Adrenal gland (tissue), 12 donors: ENCODE data around the gene SLC30A4. TPM values are rescaled to one million over a fixed set of nuclear protein-coding genes. Genes with fewer than 3 reads are reported as not detected.
"Not testable (repeated sequence)": the region's sequence is repeated elsewhere in the genome, so short reads cannot be mapped to it uniquely, and the experiment has no call there.

Experiments used
- DNase-seq, 7 donors: peaks; one replicate each; pipeline ENCODE4 v3.0.0-alpha.2; 2019 to 2020
- H3K27ac ChIP-seq, 5 donors: fragments of 200-600 bp; sonication (generic) in 4 of 5; 1 replicate in 3 of 5; 2 replicates in 2 of 5; pipeline versions ENCODE4 v1.5.1 to v1.8.0; 2016 to 2020; ENCODE audit warnings: mild to moderate bottlenecking in 1 of 5
- H3K27me3 ChIP-seq: fragments of 200-600 bp; 2 replicates; pipeline ENCODE4 v1.8.0; 2021
- H3K36me3 ChIP-seq, 2 donors: fragments of 200-600 bp; replicated peaks in 1 of 2; 1 replicate in 1 of 2; 2 replicates in 1 of 2; pipeline versions ENCODE4 v1.5.1 to v1.8.0; 2018 to 2022
- H3K4me1 ChIP-seq, 2 donors: fragments of 200-600 bp; replicated peaks in 1 of 2; 1 replicate in 1 of 2; 2 replicates in 1 of 2; pipeline versions ENCODE4 v1.5.1 to v1.8.0; 2018 to 2021
- H3K4me3 ChIP-seq, 4 donors: fragments of 200-600 bp; sonication (generic) in 3 of 4; one replicate each; pipeline ENCODE4 v1.5.1; 2016 to 2018
- H3K9me3 ChIP-seq, 3 donors: fragments of 200-600 bp; sonication (generic) in 1 of 3; replicated peaks in 1 of 3; 1 replicate in 2 of 3; 2 replicates in 1 of 3; pipeline versions ENCODE4 v1.5.1 to v1.8.0; 2016 to 2021
- POLR2A ChIP-seq, 2 donors: fragments of 450-650 bp; IDR thresholded peaks; one replicate each; pipeline ENCODE4 v1.6.1; 2017; ENCODE audit warnings: antibody characterized with exemption in 2 of 2, mild to moderate bottlenecking in 2 of 2, moderate library complexity in 1 of 2
- WGBS, 4 donors: extraction: QIAGEN DNeasy Blood & Tissue Kit in 2 of 4; methylation state at CpG; one replicate each; pipeline versions ENCODE4 v1.1.5 to v1.1.7; 2013 to 2017; 5-methylcytosine and 5-hydroxymethylcytosine counted together
- intact Hi-C, 2 donors: fragments of 100-400 bp; cut with DNase I; formaldehyde crosslinking; loops; one replicate each; pipeline versions ENCODE4 v1.14.1 to v1.15.0; 2022 to 2023
- polyA plus RNA-seq, 3 donors: library from polyadenylated mRNA; stranded (reverse); fragments of 200-250 nt in 2 of 3; fragments of 350-450 nt in 1 of 3; fragmentation: Illumina TruSeq in 1 of 3; extraction: RNeasy Lipid Tissue Mini Kit (QIAGEN cat#74804) in 1 of 3; gene quantifications; one replicate each; pipeline ENCODE4 v1.2.3, GENCODE V29; 2013 to 2014
- total RNA-seq, 9 donors: library from RNA; depleted of rRNA in 4 of 9; stranded (reverse); fragments of >200 nt in 4 of 9; fragments of 120-200 nt in 1 of 9; fragmentation: NEBNext Ultra II Directional in 1 of 9; extraction: Animal tissue kit (Norgen Biotek cat#: 25700) in 1 of 9; gene quantifications; one replicate each; pipeline versions ENCODE4 v1.1.0 to v1.2.4, GENCODE V29; 2013 to 2023
- TF ChIP-seq, protein P1 (sequence below), 6 experiments: fragments of 450-650 bp in 4 of 6; fragments of 200-600 bp in 2 of 6; sonication (generic) in 1 of 6; IDR thresholded peaks; 1 replicate in 5 of 6; 2 replicates in 1 of 6; pipeline versions ENCODE4 v1.5.1 to v1.8.0; 2016 to 2021; ENCODE audit warnings: antibody characterized with exemption in 6 of 6, mild to moderate bottlenecking in 2 of 6, moderate library complexity in 1 of 6
- donor health status: healthy with polysubstance abuse.
- donor health status: Bipolar disorder and iron deficiency.
- donor health status: DM: yes; HTN: yes; CAD: no.
- donor health status: DM: no; HTN: no; CAD: no.
- donor health status: DM: no; HTN: no; CAD: no.
- donor health status: DM: yes; HTN: yes; CAD: no.

SLC30A4 gene
- total and polyA plus RNA-seq, 12 donors: 1.5 to 10.6 (median 6.1) TPM

DNA sequence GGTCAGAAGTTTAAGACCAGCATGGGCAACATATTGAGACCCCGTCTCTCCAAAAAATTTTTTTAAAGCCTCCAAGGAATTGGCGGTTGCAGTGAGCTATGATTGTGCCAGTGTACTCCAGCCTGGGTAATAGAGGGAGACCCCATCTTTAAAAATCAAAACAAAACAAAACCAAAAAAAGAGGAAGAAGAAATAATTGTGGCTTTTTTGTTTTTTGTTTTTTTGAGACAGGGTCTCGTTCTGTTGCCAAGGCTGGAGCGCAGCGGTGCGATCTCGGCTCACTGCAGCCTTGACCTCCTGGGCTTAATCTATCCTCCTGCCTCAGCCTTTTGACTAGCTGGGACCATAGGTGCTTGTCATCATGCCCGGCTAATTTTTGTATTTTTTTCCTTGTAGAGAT, 4.5 kb upstream of the SLC30A4 start:
- no peak overlapping the region for H3K4me3 ChIP-seq
- no peak overlapping the region for H3K27ac ChIP-seq
- intact Hi-C loops: loop anchor here in 1 of 2 donors (10.0 kb wide), 1 partner anchor 48 kb away; no protein-coding TSS in a partner anchor
- H3K4me1 ChIP-seq: peaks cover 0 to 11% of the 10 kb centered on the region in 2 donors
- no peaks in the 10 kb centered on the region for H3K9me3 ChIP-seq
- no peaks in the 10 kb centered on the region for H3K27me3 ChIP-seq
- no peaks in the 10 kb centered on the region for H3K36me3 ChIP-seq
- 43 to 59% (median 48%) methylated on average over 8 of the region's 8 CpGs for WGBS, 4 donors
- no peak for DNase-seq
- no peak for TF ChIP-seq POLR2A (IDR thresholded peaks at IDR 0.05)
- TF ChIP-seq, protein P1, sequence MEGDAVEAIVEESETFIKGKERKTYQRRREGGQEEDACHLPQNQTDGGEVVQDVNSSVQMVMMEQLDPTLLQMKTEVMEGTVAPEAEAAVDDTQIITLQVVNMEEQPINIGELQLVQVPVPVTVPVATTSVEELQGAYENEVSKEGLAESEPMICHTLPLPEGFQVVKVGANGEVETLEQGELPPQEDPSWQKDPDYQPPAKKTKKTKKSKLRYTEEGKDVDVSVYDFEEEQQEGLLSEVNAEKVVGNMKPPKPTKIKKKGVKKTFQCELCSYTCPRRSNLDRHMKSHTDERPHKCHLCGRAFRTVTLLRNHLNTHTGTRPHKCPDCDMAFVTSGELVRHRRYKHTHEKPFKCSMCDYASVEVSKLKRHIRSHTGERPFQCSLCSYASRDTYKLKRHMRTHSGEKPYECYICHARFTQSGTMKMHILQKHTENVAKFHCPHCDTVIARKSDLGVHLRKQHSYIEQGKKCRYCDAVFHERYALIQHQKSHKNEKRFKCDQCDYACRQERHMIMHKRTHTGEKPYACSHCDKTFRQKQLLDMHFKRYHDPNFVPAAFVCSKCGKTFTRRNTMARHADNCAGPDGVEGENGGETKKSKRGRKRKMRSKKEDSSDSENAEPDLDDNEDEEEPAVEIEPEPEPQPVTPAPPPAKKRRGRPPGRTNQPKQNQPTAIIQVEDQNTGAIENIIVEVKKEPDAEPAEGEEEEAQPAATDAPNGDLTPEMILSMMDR (IDR thresholded peaks at IDR 0.05): no peak

DNA sequence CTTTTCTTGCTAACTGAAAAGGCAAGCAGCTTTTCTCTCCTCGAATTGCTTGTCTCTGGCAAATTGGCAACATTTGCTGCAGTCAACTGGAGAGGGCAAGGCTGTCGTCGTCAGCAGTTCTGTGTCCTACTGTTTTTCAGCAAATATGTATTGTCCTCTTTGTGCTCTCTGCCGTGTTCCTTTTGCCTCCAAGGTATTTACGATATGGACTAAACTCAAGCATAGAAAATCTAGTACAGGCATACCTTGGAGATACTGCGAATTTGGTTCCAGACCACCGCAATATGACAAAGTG, 558 bp upstream of the SLC30A4 start:
- H3K9me3 ChIP-seq: no peaks in the 10 kb centered on the region
- peak in 1 of 7 donors; percentile 70 for DNase-seq
- H3K36me3 ChIP-seq: no peaks in the 10 kb centered on the region
- H3K27ac ChIP-seq: peak overlapping the region in 4 of 5 donors; percentile 72 to 92 (median 83)
- WGBS, 4 donors: 20 to 25% (median 23%) methylated on average over 7 of the region's 7 CpGs
- intact Hi-C loops: loop anchor here in 1 of 2 donors (5.0 to 10.0 kb wide), 2 partner anchors 52 to 89 kb away; no protein-coding TSS in a partner anchor
- H3K4me3 ChIP-seq: peak overlapping the region in 2 of 4 donors; percentile 71
- H3K27me3 ChIP-seq: no peaks in the 10 kb centered on the region
- TF ChIP-seq, protein P1 (IDR thresholded peaks at IDR 0.05): no peak
- TF ChIP-seq POLR2A (IDR thresholded peaks at IDR 0.05): no peak
- H3K4me1 ChIP-seq: peaks cover 0 to 36% of the 10 kb centered on the region in 2 donors

DNA sequence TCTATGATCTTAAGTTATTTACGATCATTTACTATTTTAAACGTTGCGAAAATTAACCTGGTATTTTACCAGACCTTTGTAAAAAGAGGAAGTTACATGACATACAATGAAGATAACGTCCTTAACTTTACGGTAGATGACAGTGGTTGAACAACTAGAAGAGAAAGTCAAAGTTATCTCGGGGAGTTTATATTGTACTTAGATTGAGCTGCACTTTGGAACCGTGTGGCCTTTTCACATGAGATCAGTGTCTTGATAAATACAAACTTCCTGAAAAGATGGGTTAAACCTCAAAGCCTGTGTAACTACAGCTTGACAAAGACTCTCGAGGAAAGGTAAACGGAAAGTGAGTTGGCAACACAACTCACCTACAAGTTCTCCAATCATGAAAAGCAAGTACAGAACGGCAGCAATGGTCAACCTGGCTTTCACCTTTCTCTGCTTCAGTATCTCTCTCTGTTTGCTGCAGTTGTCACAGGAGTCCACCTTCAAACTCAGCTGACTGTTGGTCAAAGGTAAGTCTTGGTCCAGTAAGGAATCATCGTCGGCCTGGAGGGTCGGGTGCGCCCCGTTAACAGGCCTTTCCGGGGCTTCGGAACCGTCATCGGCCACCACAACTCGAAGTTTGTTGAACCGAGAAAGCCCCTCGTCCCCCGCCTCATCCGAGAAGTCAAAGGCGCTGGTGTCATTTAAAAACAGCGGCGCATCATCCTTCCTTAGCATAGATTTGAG, 793 bp downstream of the SLC30A4 start:
- H3K4me1 ChIP-seq: peaks cover 0 to 33% of the 10 kb centered on the region in 2 donors
- H3K27ac ChIP-seq: peak overlapping the region; percentile 35 to 92 (median 77)
- 7 to 16% (median 11%) methylated on average over 13 to 27 of the region's 27 CpGs for WGBS, 4 donors
- H3K4me3 ChIP-seq: peak overlapping the region in 3 of 4 donors; percentile 71 to 96 (median 71)
- TF ChIP-seq, protein P1 (IDR thresholded peaks at IDR 0.05): no peak
- TF ChIP-seq POLR2A (IDR thresholded peaks at IDR 0.05): no peak
- DNase-seq: no peak
- intact Hi-C loops: loop anchor here in 1 of 2 donors (5.0 to 10.0 kb wide), 2 partner anchors 53 to 91 kb away; no protein-coding TSS in a partner anchor
- H3K9me3 ChIP-seq: no peaks in the 10 kb centered on the region
- H3K36me3 ChIP-seq: no peaks in the 10 kb centered on the region
- no peaks in the 10 kb centered on the region for H3K27me3 ChIP-seq

DNA sequence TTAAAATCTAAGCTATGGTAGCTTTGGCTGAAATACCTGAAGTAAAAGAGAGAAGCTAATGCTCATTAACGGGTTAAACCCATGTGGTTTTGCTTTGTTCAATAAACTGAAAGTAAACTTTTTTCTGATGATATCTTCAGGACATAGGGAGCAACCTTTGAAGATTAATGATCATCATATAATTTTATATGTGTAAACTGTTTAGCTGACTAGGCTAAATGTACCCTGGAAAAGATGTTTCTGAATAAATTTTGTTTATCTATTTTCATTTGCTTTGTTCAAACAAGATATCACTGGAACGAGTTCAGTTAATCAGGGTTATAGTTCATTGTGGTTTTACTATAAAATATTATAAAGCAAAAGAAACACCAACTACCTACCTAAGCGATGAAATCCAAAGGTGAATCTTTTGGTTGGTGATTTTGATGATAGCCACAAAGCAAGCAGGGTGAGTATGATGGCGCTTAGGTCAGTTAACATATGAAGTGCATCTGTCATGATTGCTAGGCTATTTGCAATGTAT, 11.7 kb downstream of the SLC30A4 start:
- intact Hi-C loops: loop anchor here in 1 of 2 donors (10.0 kb wide), 1 partner anchor 46 kb away; no protein-coding TSS in a partner anchor
- no peak for DNase-seq
- no peak overlapping the region for H3K4me3 ChIP-seq
- H3K4me1 ChIP-seq: no peaks in the 10 kb centered on the region
- H3K9me3 ChIP-seq: no peaks in the 10 kb centered on the region
- WGBS, 4 donors: 81 to 89% (median 83%) methylated on average over 4 of the region's 4 CpGs
- no peak overlapping the region for H3K27ac ChIP-seq
- H3K27me3 ChIP-seq: no peaks in the 10 kb centered on the region
- TF ChIP-seq POLR2A (IDR thresholded peaks at IDR 0.05): no peak
- TF ChIP-seq, protein P1 (IDR thresholded peaks at IDR 0.05): no peak
- peaks cover 0 to 4% of the 10 kb centered on the region in 2 donors for H3K36me3 ChIP-seq

DNA sequence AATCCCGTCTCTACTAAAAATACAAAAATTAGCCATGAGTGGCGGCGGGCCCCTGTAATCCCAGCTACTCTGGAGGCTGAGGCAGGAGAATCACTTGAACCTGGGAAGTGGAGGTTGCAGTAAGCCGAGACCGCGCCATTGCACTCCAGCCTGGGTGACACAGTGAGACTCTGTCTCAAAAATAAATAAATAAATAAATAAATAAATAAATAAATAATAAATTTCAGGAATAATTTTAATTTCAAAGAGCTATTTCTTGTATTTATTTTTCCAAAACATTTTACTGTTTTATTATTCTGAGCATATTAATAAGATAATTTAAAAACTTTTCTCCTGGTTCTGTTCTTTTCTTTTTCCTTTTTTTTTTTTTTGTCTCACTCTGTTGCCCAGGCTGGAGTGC, 15.4 kb downstream of the SLC30A4 start:
- intact Hi-C loops, H3K4me1 ChIP-seq, H3K36me3 ChIP-seq, H3K27ac ChIP-seq, H3K27me3 ChIP-seq, DNase-seq, H3K4me3 ChIP-seq, H3K9me3 ChIP-seq: not testable (repeated sequence)
- 94 to 99% (median 97%) methylated on average over 6 of the region's 6 CpGs for WGBS, 4 donors
